Ectodermal cell (in vitro differentiated cells): ENCODE data around the gene PIR.

Experiments
- H3K27ac ChIP-seq: 2 replicates; pipeline ENCODE4 v1.7.0; 2013; ENCODE audit warnings: mild to moderate bottlenecking, low read depth, low read length; ENCODE audit not compliant: insufficient read depth, poor library complexity, severe bottlenecking
- H3K27me3 ChIP-seq: 2 replicates; pipeline ENCODE4 v1.7.0; 2013; ENCODE audit warnings: mild to moderate bottlenecking, low read length; ENCODE audit not compliant: insufficient read depth, control insufficient read depth, poor library complexity, severe bottlenecking
- H3K36me3 ChIP-seq: one replicate; pipeline ENCODE4 v1.7.0; 2013; ENCODE audit warnings: low read length; ENCODE audit not compliant: control insufficient read depth, insufficient read depth
- H3K4me1 ChIP-seq: one replicate; pipeline ENCODE4 v1.7.0; 2013; ENCODE audit warnings: low read length; ENCODE audit not compliant: control insufficient read depth, insufficient read depth
- H3K4me3 ChIP-seq: 2 replicates; pipeline ENCODE4 v1.7.0; 2013; ENCODE audit warnings: low read depth, low read length, control low read depth; ENCODE audit not compliant: insufficient read depth
- H3K9me3 ChIP-seq: 2 replicates; pipeline ENCODE4 v1.7.0; 2013; ENCODE audit warnings: mild to moderate bottlenecking, low read length, moderate library complexity; ENCODE audit not compliant: control insufficient read depth
- WGBS, 2 experiments: methylation state at CpG; one replicate each; pipeline ENCODE4 v1.1.7; 2013; ENCODE audit warnings: missing lambda C conversion rate in 2 of 2; 5-methylcytosine and 5-hydroxymethylcytosine counted together

PIR gene

GRCh38 chrX:15336023-15336413 lies 157.1 kb downstream of the PIR start:
- Histone ChIP-seq H3K27ac (no peak overlapping the region), H3K4me3 (peak overlapping the region; percentile 58), H3K9me3 (no peaks in the 10 kb centered on the region), H3K36me3 (no peaks in the 10 kb centered on the region), H3K27me3 (no peaks in the 10 kb centered on the region), H3K4me1 (no peaks in the 10 kb centered on the region)
- 2 to 4% methylated on average over 9 to 10 of the region's 10 CpGs for WGBS, 2 experiments

DNA sequence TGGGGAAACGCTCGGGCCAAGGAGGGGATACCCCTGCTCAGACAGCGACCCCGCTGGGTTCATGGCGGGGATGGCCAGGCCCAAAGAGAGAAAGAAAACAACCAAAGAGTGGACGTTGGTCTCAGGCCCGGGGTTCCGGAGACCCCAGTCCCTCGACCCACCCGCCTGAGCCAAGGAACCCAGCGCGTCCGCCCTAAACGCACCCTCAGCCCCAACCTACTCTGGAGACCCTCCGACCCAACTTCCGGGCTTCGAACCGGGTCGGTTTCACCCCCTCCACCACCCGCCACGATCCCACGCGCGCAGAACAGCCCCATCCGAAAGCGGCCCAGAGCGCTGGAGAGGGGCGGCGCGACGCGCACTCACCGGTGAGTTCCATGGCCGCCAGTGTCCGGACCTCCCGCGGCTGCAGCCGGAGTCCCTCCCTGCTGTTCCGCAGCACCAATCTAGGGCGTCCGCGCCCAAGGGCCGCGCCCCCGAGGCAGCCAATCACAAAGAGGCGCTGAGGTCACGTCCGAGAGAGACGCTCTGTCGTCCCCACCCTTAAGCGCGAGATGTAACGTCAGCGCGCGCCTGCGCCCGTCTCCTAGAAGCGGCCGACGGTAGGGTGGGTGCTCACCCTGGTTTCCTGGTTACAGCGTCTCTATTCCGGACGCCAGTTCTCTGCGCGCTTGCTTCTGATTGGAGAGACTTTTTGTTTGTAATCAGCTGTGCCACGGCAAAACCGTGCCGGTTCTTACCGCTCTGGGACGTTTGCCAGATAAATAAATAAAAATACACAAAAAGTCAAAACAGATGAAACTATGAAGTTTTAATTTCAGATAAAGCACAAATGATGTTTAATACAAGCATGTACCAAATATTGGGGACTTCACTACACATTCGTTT lies 157.8 kb downstream of the PIR start, which contains the start of gene PIGA:
Gene PIGA, minus strand, starts transcription at position 389 of the 888 bp plus-strand sequence. CDS start 3,593 bp downstream, outside the sequence.
- peak within 1 kb of the TSS; percentile 58 for H3K4me3 ChIP-seq
- H3K4me1 ChIP-seq = no peaks in the 10 kb centered on the region
- 0% methylated on average over 66 to 67 of the region's 72 CpGs for WGBS, 2 experiments
- no peaks in the 10 kb centered on the region for H3K9me3 ChIP-seq
- H3K27ac ChIP-seq = peak within 1 kb of the TSS; percentile 69
- H3K36me3 ChIP-seq = no peaks in the 10 kb centered on the region
- H3K27me3 ChIP-seq = no peaks in the 10 kb centered on the region
